Measurements from ENCODE around the gene ZBTB42. TPM values are rescaled to one million over a fixed set of nuclear protein-coding genes. Genes with fewer than 3 reads are reported as not detected.

The ZBTB42 gene
- total RNA-seq, 1 experiment from 2014 or later: 4.2 TPM

DNA sequence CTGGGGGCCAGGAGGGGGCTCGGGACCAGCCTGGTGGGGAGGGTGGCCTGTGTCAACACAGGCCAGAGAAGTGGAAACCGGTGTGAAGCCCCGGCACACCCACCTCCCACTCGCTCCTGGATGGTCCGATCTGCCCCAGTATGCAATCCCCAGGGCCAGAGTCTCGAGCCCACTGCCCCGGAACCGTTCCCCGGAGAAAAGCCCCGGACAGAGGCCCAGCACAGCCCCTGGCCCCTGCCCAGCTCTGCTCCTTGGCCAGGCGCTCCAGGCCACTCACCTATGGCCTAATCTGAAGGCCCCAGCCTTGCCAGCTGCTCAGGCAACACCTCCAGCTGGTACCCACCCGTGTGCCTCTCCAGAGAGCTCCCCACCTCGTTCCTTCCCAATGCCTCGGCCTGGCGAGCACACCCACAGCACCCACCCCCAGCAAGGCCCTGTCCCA, 23.1 kb upstream of the ZBTB42 start:
- Histone ChIP-seq H3K36me3 (ENCODE audit: low read depth) (no peaks in the 10 kb centered on the region), H4K20me1 (ENCODE audit: insufficient read depth) (peaks cover 8% of the 10 kb centered on the region), H3K79me2 (ENCODE audit: low read depth) (no peaks in the 10 kb centered on the region), H3K27me3 (ENCODE audit: insufficient read depth, low read depth) (no peaks in the 10 kb centered on the region), H2AFZ (no peak overlapping the region), H3K9me2 (ENCODE audit: insufficient read depth) (no peaks in the 10 kb centered on the region), H3K4me1 (replicated peaks; ENCODE audit: insufficient read depth) (no peaks in the 10 kb centered on the region), H3K27ac (no peak overlapping the region), H3K4me3 (no peak overlapping the region), H3F3A (ENCODE audit: insufficient read depth, low read depth) (peaks cover 3% of the 10 kb centered on the region; the same call in 1 of the 2 replicates), H3K9me3 (ENCODE audit: insufficient read depth, low read depth) (no peaks in the 10 kb centered on the region), H3K4me2 (no peak overlapping the region)
- intact Hi-C loops (cut with micrococcal nuclease; ENCODE audit: unreplicated experiment): no loop called here
- ChIA-PET CTCF (interaction anchor here (0.6 kb wide), 1 partner anchor 23 kb away, joined by 3 read pairs; the partner anchor contains the start of gene ZBTB42), POLR2A (ENCODE audit: unreplicated experiment) (no interaction called here)
- TF ChIP-seq CTCF (conservative IDR thresholded peaks at IDR 0.05) (no peak), EZH2 (IDR thresholded peaks at IDR 0.05; ENCODE audit: low read depth) (no peak)
- no peak for DNase-seq
- BruUV-seq (replicated peaks): no TSS peak

- no peak overlapping the region for H3K27ac ChIP-seq
- ChIA-PET POLR2A (ENCODE audit: unreplicated experiment) (no interaction called here), CTCF (no interaction called here)
- no peak overlapping the region for H3K4me3 ChIP-seq
- no peaks in the 10 kb centered on the region for H3K4me1 ChIP-seq (replicated peaks; ENCODE audit: insufficient read depth)
- H3F3A ChIP-seq (ENCODE audit: insufficient read depth, low read depth): peaks cover 3% of the 10 kb centered on the region; the same call in 1 of the 2 replicates
- H3K36me3 ChIP-seq (ENCODE audit: low read depth): no peaks in the 10 kb centered on the region
- H3K4me2 ChIP-seq: no peak overlapping the region
- H3K79me2 ChIP-seq (ENCODE audit: low read depth): no peaks in the 10 kb centered on the region
- H3K9me3 ChIP-seq (ENCODE audit: insufficient read depth, low read depth): no peaks in the 10 kb centered on the region
- H2AFZ ChIP-seq: no peak overlapping the region
- intact Hi-C loops (cut with micrococcal nuclease; ENCODE audit: unreplicated experiment): no loop called here
- H3K9me2 ChIP-seq (ENCODE audit: insufficient read depth): no peaks in the 10 kb centered on the region
- TF ChIP-seq EZH2 (IDR thresholded peaks at IDR 0.05; ENCODE audit: low read depth) (no peak), CTCF (conservative IDR thresholded peaks at IDR 0.05) (no peak)
- peaks cover 8% of the 10 kb centered on the region for H4K20me1 ChIP-seq (ENCODE audit: insufficient read depth)
- DNase-seq: no peak
- H3K27me3 ChIP-seq (ENCODE audit: insufficient read depth, low read depth): no peaks in the 10 kb centered on the region
- no TSS peak for BruUV-seq (replicated peaks)
Measured at GRCh38 chr14:104778694-104779331, 22.1 kb upstream of the ZBTB42 start.

DNA sequence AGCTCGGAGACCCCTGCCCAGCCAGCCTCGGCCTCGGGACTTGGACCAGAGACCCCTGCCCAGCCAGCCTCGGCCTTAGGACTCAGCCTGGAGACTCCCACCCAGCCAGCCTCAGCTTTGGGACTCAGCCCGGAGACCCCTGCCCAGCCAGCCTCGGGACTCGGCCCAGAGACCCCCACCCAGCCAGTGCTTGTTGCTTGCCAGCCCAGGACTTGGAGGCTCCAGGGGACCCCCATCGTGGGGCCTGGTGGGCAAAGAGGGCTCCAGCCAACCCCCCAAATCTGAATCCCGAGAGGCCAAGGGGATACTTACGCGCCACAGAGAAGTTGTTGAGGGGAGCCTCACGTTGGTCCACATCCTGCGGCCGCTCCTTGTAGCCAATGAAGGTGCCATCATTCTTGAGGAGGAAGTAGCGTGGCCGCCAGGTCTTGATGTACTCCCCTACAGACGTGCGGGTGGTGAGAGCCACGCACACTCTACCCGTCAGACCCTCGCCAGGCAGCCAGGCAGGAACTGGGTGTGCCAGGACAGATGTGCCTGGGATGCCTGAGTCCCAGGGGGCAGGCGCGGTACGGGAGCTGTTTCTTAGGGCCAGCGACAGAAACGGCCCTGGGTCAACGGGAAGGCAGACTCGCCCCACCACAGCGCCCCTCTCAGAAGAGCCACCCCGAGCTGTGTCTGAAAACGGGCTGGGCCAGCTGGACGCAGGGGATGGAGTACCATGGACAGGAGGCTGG, 21.0 kb upstream of the ZBTB42 start:
- no peaks in the 10 kb centered on the region for H3K9me3 ChIP-seq (ENCODE audit: insufficient read depth, low read depth)
- H3K4me3 ChIP-seq: no peak overlapping the region
- no peak for TF ChIP-seq EZH2 (IDR thresholded peaks at IDR 0.05; ENCODE audit: low read depth)
- TF ChIP-seq CTCF (conservative IDR thresholded peaks at IDR 0.05): no peak
- H3K27me3 ChIP-seq (ENCODE audit: insufficient read depth, low read depth): no peaks in the 10 kb centered on the region
- POLR2A ChIA-PET (ENCODE audit: unreplicated experiment): no interaction called here
- peaks cover 3% of the 10 kb centered on the region; the same call in 1 of the 2 replicates for H3F3A ChIP-seq (ENCODE audit: insufficient read depth, low read depth)
- H3K4me2 ChIP-seq: no peak overlapping the region
- peaks cover 8% of the 10 kb centered on the region for H4K20me1 ChIP-seq (ENCODE audit: insufficient read depth)
- CTCF ChIA-PET: no interaction called here
- DNase-seq: no peak
- H3K4me1 ChIP-seq (replicated peaks; ENCODE audit: insufficient read depth): no peaks in the 10 kb centered on the region
- H3K9me2 ChIP-seq (ENCODE audit: insufficient read depth): no peaks in the 10 kb centered on the region
- H2AFZ ChIP-seq: no peak overlapping the region
- H3K36me3 ChIP-seq (ENCODE audit: low read depth): no peaks in the 10 kb centered on the region
- H3K27ac ChIP-seq: no peak overlapping the region
- BruUV-seq (replicated peaks): no TSS peak
- intact Hi-C loops (cut with micrococcal nuclease; ENCODE audit: unreplicated experiment): no loop called here
- no peaks in the 10 kb centered on the region for H3K79me2 ChIP-seq (ENCODE audit: low read depth)

All from PC-9 (cell line).